Femur (tissue), 1 donor: Measurements from ENCODE around the gene LSAMP.
"Not testable (repeated sequence)": the region's sequence is repeated elsewhere in the genome, so short reads cannot be mapped to it uniquely, and the experiment has no call there.

Experiments
- DNase-seq: peaks from one replicate; pipeline ENCODE4 v3.0.0-alpha.2; 2017

Gene LSAMP

DNA sequence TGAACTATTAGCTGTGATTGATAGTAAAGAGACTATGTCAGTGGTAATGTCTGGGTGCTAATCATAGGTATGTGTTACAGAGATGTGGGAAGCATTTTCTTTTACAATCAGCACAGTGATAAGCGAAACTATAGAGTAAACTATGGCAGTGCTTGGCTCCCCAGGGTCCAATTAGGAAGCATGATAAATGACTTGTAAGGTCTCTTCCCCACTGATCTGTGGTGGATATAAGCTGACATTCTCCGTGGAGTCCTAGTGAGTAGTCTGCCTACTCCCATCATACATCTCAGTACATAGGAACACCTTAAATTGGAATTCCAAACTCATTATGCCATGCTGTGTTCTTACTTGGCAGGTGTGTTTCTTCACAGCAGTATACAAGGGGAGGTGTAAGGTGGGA, 617.8 kb downstream of the LSAMP start:
- DNase-seq: no peak

DNA sequence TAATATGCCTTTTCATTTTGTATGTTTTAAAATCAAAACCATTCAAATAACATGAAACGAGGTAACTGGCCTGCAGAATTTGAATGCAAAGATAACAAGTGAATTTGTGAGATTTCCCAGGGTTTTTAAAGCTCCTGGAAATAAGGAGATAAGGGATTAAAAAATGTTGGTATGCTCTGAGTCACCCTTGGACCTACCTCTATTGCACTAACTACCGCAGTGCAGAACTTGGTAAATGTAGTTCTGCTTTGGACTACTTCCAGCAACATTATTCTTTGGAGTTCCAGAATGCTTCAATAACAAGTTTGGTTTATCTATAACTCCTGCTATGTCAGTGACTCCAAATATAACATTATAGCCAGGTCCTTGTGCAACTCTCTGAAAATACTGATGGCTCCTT, 620.2 kb downstream of the LSAMP start:
- no peak for DNase-seq

DNA sequence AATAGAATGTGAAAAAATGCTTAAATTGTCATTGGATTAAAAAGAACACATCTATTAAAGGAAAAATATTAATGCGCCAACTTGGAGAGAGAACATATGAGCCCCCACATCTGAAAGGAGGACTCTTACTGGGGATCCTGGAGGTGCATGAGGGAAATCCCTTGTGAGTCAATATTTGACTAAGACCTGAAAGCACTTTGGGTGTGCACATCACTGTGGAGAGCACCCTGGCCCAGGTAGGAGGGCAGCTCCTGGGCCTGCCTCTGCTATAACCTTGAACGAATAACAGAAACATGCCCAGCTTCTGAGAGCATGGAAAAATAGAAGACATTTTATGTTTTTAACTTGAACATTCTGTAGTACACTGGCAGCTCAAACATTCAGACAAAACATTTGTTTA, 622.2 kb downstream of the LSAMP start:
- DNase-seq: no peak

DNA sequence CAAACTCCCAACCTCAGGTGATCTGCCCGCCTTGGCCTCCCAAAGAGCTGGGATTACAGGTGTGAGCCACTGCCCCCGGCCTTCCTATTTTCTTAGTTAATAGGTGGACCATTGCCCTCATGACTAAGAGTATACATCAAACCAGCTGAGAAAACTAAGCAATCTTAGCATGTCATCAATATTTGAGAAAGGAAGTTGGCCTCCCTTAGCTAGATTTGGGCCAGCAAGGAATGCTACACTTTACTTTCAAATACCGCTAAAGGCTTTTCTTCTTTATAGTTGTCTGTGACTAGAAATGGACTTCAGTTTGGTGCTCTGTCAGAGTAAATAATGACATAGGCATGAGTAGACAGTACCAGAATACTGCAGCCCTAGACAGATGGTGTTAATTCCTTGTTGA, 622.7 kb downstream of the LSAMP start:
- no peak for DNase-seq

DNA sequence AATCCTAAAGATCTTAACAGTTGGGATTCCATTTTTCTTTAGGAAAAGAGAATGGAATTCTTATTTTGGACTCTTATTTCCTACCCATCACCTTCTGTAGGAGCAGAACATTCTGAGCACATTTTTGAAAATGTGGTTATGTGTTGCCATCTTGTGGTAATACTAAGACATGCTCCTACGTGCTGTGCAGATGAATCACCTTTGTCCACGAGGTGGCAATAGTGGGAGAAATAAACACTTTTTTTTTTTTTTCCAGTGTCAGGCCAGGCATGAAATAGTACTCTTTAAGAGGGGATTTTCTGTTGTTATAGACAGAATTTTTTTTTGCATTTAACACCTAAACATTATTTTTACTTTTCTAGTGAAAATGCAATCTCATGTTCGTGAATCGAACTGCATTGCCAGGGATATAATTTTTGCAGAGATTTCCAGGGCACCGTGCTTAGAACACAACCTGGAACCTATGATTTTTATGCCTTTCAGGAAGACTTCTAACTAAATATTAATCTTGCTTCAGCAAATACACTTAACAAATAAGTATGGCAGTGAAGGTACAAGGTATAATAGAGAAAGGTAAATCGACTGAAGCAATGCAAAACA, 625.4 kb downstream of the LSAMP start:
- DNase-seq: peak; percentile 61

DNA sequence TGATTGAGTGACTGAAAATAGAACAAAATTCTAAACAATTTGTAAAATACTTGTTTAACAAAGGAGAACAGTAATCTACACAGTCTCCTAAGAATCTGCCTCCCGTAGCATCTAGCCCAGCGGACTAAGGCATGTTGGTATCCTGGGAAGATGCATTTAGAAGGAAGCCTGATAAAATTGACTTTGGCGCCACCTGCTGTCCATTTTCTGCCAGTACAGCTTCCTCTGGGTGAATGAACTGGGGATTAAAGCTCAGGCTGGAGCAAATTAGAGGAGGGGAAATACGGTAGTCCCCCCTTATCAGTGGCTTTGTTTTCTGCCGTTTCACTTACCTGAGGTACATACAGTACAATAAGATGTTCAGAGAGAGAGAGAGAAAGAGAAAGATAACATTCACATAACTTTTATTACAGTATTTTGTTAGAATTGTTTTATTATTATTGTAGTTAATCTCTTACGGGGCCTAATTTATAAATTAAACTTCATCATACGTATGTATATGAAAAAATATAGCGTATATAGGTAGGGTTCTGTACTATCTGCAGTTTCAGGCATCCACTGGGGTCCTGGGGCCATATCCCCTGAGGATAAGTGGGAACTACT, 630.4 kb downstream of the LSAMP start:
- DNase-seq: peak; percentile 80

DNA sequence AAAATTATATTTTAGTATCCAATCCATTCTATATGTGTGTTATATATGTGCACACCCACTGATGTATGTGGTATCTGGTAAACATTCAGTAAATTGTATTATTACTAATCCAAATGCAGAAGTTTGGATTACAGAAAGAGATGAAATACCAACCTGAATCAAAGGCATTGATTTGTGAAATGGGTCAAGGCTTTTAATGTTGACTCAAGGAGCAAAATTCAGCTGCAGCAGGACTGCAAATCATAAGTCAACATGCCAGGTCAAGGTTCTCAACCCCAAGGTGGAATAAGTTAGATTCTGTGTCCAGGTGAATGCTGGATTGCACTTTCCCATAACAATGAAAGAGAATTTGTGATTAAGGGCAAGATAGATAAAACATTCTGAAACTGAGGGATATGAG, 631.3 kb downstream of the LSAMP start:
- no peak for DNase-seq

DNA sequence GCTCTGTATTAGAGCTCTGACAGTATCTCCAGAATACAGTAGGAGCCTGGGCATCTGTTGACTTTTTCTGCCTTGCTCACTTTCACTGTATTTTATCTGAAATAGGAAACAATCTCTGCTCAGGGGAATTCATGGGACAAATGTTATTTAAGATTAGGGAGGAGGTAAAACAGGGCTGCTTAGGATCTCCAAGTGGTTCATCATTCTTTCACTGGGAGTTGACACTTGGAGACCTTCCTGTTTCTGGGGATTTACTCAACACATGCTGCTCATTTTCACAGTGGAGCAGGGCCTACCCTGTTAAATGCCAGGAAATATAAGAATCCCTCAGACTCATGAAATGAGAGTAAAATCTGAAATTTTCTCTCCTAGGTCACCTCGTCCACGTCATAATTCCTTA, 636.5 kb downstream of the LSAMP start:
- no peak for DNase-seq

DNA sequence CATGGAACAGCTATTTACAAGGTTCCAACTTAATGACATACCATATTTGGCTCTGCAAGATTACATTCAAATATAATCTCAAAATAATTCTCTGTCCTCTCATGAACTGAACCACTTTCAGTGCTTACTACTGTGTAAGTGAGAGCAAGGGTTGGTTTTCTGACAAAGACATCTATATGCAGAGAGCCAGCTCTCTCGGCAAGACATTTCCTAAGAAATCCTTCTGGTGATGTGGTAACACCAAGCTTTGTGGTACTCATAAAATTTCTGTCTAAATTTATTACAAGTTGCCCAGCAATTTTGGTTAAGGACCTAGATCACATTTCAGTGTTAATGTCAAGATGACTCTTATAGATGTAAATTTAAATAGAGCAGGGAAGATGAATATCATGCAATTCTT, 637.0 kb downstream of the LSAMP start:
- DNase-seq: no peak

DNA sequence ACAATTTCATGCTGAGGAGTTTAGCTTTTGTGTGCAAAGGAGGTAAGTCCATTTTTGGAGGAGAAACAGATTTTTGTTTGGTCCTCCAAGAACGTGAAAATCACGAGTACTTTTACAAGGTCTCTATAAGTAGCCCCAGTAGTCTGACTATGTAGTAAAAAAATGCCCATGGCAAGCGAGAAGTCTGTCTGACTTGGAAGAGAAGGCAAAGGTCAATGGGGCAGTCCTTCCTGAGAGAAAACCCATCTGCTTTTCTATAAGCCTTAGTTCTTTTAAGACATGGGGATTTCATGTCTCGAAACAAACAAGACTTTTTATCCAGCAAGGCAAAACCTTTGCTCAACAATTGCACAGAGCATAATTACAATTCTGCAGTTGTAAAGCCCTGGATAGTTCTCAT, 638.8 kb downstream of the LSAMP start:
- no peak for DNase-seq

DNA sequence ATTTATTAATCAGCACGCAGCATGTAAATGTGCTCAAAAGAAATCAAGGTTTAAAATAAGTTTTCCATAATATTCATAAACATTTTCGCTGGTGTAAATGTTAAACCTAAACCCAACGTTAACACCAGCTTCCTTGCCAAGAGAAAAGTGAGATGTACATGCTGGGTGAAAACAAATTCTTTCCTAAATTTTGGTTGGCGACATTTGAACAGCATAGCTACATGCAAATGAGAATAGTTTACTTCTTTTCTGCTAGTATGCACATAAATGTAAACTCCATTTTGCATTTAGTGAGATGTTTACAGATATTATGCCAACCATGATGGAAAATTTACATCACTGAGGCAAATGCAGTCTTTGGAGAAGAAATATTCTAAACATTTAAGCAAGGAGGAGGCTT, 639.8 kb downstream of the LSAMP start:
- DNase-seq: no peak

DNA sequence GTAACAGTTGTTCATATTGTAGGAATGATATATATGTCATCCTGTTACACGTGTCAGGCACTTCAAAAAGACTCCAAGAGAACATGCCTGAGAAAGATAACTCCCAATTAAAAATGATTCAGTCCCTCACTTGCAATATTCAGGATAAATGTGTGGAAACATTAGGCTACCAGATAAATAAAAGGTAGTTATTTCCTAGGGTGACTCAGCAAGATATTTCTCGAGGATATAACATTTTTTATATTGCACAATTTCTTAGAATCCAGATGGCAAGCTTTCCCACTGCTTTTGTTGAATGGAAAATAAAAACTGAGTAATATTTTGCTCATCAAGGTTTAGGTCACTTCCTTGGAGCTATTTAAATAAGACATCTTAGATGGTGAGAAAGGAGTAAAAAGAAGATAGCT, 640.6 kb downstream of the LSAMP start:
- DNase-seq: no peak

DNA sequence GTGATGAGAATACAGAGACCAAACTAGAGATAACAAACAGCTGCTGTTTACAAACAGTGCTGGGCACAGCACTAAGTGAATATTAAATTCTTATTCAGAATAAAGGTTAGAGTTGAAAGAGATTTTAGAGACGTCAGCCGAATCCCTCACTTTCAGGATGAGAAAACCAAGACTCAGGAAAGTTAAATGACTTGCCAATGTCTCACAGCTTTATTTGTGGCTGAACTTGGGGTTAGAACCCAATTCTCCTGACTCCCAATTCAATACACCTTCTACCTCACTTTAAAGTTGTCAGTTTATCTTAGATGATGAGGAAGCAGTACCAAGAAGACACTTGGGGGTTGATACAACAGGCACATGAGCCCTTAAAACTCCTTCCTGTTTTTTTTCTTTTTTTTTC, 641.1 kb downstream of the LSAMP start:
- DNase-seq: no peak

DNA sequence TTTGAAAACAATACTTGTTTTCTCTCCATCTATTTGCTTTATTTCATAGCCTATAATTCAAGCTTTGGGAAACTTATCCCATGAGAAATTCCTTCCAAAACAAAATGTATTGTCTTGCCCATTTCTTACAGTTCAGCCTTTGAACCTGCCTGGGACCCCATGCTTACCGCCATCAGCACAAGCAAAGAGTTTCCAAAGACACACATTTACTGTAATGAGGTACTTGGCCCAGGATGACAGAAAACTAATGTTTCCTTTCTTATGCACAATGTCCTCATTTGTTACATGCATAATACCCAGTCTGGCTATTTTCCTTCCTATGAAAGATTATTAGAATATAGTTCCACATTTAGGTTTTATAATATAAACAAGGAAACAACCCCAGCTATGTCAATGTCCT, 641.6 kb downstream of the LSAMP start:
- DNase-seq: no peak

DNA sequence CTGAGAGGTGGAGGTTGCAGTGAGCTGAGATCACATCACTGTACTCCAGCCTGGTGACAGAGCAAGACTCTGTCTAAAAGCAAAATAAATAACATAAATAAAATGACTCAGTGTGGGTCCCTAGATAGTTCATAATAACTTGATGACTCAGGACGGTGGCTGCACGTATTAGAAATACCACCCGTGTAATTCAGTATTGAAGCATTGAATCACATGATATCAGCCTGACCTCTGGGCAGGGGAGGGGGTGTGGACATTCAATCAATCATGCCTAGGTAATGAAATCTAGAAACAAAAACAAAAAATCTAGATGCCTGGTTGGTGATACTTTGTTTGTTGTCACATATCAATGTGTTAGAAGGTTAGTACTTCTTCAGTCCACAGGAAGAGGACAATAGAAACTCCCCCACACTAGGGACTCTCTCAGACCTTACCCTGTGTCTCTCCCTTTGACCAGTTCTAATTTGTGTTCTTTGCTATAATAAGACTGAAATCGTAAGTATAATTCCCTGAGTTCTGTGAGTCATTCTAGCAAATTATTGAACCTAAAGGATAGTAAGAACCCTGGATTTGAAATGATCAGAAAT, 644.7 kb downstream of the LSAMP start:
- DNase-seq: no peak

DNA sequence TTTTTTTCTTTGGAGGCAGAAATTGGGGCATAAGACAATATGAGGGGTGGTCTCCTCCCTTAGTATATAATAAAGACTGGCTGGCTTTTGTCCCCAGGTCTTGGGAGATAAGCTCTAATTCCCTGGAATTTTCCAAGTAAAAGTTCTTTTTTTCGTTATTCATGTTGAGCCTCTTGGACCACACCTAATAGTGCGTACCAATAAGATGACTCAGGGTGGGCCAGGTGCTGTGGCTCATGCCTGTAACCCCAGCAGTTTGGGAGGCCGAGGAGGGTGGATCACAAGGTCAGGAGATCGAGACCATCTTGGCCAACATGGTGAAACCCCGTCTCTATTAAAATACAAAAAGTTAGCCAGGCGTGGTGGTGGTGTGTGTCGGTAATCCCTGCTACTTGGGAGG, 645.2 kb downstream of the LSAMP start:
- not testable (repeated sequence) for DNase-seq

DNA sequence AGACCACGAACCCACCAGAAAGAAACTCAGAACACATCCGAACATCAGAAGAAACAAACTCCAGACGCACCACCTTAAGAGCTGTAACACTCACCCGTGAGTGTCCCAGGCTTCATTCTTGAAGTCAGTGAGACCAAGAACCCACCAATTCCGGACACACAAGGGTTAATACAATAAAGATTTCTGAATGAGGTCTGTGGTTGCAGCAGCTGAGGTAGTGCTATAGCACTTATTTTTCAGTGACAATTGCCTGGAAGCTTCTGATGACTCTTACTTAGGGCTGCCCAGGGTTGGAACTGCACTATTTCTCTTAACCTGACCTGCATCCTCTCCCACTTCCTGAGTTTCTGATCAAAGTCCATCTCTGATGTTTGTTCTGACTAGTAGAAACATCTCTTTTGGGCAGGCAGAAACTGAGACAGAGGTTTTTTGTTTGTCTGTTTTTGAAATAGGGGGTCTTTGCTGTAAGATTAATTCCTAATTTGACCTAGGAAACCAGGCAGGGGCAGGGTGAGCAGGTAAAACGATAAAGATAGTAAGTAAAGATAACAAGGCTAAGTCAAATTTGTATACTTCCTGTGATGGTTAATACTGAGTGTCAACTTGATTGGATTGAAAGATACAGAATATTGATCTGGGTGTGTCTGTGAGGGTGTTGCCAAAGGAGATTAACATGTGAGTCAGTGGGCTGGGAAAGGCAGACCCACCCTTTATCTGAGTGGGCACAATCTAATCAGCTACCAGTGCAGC, 652.9 kb downstream of the LSAMP start:
- no peak for DNase-seq

DNA sequence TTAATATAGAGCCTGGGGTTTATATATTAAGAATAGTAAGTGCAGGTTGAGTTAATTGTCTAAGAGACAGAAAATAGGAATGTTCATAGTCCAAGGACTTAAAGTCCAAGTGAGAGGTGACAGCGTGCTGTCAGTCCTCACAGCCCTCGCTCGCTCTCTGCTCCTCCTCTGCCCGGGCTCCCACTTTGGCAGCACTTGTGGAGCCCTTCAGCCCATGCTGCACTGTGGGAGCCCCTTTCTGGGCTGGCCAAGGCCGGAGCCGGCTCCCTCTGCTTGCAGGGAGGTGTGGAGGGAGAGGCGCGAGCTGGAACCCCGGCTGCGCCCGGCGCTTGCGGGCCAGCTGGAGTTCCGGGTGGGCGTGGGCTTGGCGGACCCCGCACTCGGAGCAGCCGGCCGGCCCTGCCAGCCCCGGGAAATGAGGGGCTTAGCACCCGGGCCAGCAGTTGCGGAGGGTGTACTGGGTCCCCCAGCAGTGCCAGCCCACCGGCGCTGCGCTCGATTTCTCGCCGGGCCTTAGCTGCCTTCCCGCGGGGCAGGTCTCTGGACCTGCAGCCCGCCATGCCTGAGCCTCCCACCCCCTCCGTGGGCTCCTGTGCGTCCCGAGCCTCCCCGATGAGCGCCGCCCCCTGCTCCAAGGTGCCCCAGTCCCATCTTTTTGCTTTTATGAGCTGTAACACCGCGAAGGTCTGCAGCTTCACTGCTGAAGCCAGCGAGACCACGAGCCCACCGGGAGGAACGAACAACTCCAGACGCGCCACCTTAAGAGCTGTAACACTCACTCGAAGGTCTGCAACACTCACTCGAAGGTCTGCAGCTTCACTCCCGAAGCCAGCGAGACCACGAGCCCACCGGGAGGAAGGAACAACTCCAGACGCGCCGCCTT, 653.8 kb downstream of the LSAMP start:
- not testable (repeated sequence) for DNase-seq

DNA sequence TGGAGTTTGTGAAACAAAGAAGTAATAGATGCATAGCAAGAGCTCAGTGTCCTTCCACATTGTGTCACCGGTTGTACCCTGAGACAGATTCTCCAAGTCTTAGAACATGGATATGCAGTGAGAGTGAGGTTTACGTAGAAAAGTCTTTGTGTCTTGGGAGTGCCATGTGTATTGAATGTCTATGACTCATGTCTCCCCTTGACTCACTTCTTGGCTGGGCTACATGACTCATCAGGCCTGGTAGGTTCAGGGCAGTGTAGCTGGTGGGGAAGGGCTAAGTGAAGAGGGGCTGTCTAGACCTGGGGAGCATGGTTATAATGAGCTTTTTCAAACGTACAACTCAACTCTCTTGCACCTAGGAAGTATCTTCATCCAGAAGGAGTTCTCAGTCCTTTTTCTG, 654.5 kb downstream of the LSAMP start:
- no peak for DNase-seq

DNA sequence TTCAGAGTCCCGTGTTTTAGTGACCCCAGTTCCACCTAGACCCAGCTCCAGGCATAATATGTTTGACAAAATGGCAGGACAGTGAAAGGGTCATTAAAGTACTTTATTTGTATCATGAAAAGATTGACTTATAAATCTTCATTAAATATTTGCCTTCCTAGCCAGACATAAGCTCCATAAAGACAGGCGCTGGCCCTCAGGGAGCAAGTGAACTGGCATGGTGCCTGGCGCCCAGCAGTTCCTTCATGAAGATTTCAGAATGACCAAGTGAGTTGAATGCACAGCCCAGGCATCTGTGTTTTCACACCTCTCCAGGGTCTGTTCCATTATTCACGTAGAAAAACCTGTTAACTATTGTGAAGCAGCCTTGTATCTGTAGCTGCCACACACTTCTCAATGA, 655.8 kb downstream of the LSAMP start:
- no peak for DNase-seq

DNA sequence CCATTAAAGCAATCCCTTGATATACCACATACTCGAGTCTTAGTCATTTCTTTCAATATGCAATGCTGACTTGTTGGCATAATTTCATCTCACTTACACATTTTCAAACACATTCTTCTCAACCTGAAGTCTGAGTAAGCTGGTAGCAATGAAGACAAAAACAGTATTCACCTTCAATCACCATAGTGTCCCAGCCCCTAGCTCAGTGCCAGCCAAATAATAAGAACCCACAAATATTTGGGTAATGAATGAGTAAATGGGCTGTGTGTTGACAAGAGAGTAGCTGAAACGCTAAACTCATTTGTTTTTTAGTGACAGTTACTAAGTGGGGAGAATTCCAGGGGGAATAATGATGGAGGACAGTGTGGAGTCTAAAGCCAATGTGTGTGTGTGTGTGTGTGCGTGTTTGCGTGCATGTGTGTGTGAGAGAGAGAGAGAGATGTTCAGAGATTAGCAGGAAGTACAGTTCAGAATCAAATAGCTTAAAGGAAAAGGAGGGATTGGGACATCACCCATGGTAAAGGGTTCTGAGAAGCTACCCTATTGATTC, 656.3 kb downstream of the LSAMP start:
- no peak for DNase-seq

DNA sequence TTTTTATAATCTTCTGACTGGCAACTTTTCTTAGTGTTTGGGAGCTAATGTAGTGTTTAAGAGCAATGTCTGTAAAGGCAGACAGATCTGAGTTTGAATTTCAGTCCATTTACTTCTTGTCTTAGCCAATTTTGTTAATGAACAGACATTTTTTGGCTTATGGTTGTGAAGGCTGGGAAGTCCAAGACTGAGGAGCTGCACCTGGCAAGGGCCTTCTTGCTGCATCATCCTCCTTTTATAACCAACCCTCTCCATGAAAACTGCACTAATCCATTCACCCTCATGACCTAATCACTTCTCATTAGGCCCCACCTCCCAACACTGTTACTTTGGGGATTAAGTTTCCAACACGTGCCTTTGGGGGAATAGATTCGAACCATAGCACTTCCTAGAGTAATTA, 657.5 kb downstream of the LSAMP start:
- DNase-seq: no peak

DNA sequence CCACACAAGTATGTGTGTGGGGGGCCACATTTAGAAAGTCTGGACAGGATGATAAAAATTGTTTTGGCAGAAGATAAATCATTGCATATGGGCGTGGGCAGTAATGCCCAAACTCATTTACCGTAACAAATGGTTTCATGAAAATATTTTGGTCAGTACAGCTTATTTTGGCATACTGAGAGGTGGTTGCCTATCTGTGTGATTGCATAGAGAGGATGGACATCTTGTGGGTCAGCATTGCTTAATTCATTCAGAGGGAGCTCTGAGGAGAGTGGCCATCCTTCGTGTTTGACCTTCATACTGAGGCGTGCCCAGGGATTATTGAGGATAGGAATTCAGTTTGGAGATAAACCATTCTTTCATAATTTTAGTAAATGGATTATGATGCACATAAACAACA, 659.5 kb downstream of the LSAMP start:
- no peak for DNase-seq
